KOPT-K1 (cell line): ENCODE data around the gene STRADA.

ENCODE experiments used
- H3K27ac ChIP-seq: fragments of 200-600 bp; sonication (generic); 2 replicates; pipeline ENCODE4 v1.5.1; 2016; ENCODE audit warnings: antibody characterized with exemption, mild to moderate bottlenecking, low read depth, low read length; ENCODE audit not compliant: poor library complexity, severe bottlenecking
- H3K36me3 ChIP-seq: fragments of 200-600 bp; sonication (generic); 2 replicates; pipeline ENCODE4 v1.5.1; 2017; ENCODE audit warnings: antibody characterized with exemption, mild to moderate bottlenecking, low read length, moderate library complexity; ENCODE audit not compliant: insufficient read depth
- H3K9me3 ChIP-seq: fragments of 200-600 bp; sonication (generic); 2 replicates; pipeline ENCODE4 v1.5.1; 2017; ENCODE audit warnings: antibody characterized with exemption, low read length, mild to moderate bottlenecking; ENCODE audit not compliant: insufficient read depth, poor library complexity, severe bottlenecking

STRADA gene

GRCh38 chr17:63741408-63742173 is at the start of gene STRADA:
TSS of gene STRADA (minus strand) at chr17:63741799. CDS start at chr17:63728369, 13,430 bp downstream.
- peaks cover 23% of the 10 kb centered on the region for H3K36me3 ChIP-seq
- H3K9me3 ChIP-seq = no peaks in the 10 kb centered on the region
- peak within 1 kb of the TSS; percentile 91 for H3K27ac ChIP-seq

- Histone ChIP-seq H3K9me3 (no peaks in the 10 kb centered on the region), H3K36me3 (peaks cover 100% of the 10 kb centered on the region), H3K27ac (no peak overlapping the region)
Measured at GRCh38 chr17:63790057-63790456, 48.5 kb upstream of the STRADA start.

- H3K36me3 ChIP-seq = peaks cover 100% of the 10 kb centered on the region
- H3K27ac ChIP-seq = no peak overlapping the region
- no peaks in the 10 kb centered on the region for H3K9me3 ChIP-seq
Measured at GRCh38 chr17:63786971-63787711, 45.5 kb upstream of the STRADA start.

GRCh38 chr17:63786117-63786516 is 44.5 kb upstream of the STRADA start:
- no peak overlapping the region for H3K27ac ChIP-seq
- no peaks in the 10 kb centered on the region for H3K9me3 ChIP-seq
- H3K36me3 ChIP-seq = peaks cover 99% of the 10 kb centered on the region

GRCh38 chr17:63785556-63785955 is 44.0 kb upstream of the STRADA start:
- H3K9me3 ChIP-seq = no peaks in the 10 kb centered on the region
- H3K27ac ChIP-seq = no peak overlapping the region
- H3K36me3 ChIP-seq = peaks cover 99% of the 10 kb centered on the region

- Histone ChIP-seq H3K27ac (no peak overlapping the region), H3K9me3 (no peaks in the 10 kb centered on the region), H3K36me3 (peaks cover 99% of the 10 kb centered on the region)
Measured at GRCh38 chr17:63783522-63783921, 41.9 kb upstream of the STRADA start.

- H3K27ac ChIP-seq = no peak overlapping the region
- peaks cover 99% of the 10 kb centered on the region for H3K36me3 ChIP-seq
- no peaks in the 10 kb centered on the region for H3K9me3 ChIP-seq
Measured at GRCh38 chr17:63780928-63781327, 39.3 kb upstream of the STRADA start.

GRCh38 chr17:63780507-63780906 is 38.9 kb upstream of the STRADA start:
- no peaks in the 10 kb centered on the region for H3K9me3 ChIP-seq
- no peak overlapping the region for H3K27ac ChIP-seq
- peaks cover 99% of the 10 kb centered on the region for H3K36me3 ChIP-seq

GRCh38 chr17:63775420-63775819 is 33.8 kb upstream of the STRADA start:
- H3K36me3 ChIP-seq = peaks cover 59% of the 10 kb centered on the region
- peak overlapping the region; percentile 89 for H3K27ac ChIP-seq
- no peaks in the 10 kb centered on the region for H3K9me3 ChIP-seq

- Histone ChIP-seq H3K27ac (peak overlapping the region; percentile 89), H3K36me3 (peaks cover 59% of the 10 kb centered on the region), H3K9me3 (no peaks in the 10 kb centered on the region)
Measured at GRCh38 chr17:63774969-63775265, 33.3 kb upstream of the STRADA start.

GRCh38 chr17:63774141-63774968 is 32.8 kb upstream of the STRADA start, which contains the start of gene DDX42:
TSS of gene DDX42 (plus strand) at chr17:63774170. CDS start at chr17:63787050, 12,880 bp downstream.
- Histone ChIP-seq H3K36me3 (peaks cover 58% of the 10 kb centered on the region), H3K9me3 (no peaks in the 10 kb centered on the region), H3K27ac (peak within 1 kb of the TSS; percentile 89)

GRCh38 chr17:63773272-63774140 is 31.9 kb upstream of the STRADA start, which contains the start of gene CCDC47:
TSS of gene CCDC47 (minus strand) at chr17:63773597. CDS start at chr17:63766175, 7,422 bp downstream.
- Histone ChIP-seq H3K27ac (peak within 1 kb of the TSS; percentile 89), H3K36me3 (peaks cover 58% of the 10 kb centered on the region), H3K9me3 (no peaks in the 10 kb centered on the region)

- Histone ChIP-seq H3K36me3 (peaks cover 58% of the 10 kb centered on the region), H3K27ac (peak overlapping the region; percentile 89), H3K9me3 (no peaks in the 10 kb centered on the region)
Measured at GRCh38 chr17:63772801-63773271, 31.2 kb upstream of the STRADA start.

- H3K27ac ChIP-seq = no peak overlapping the region
- peaks cover 76% of the 10 kb centered on the region for H3K36me3 ChIP-seq
- no peaks in the 10 kb centered on the region for H3K9me3 ChIP-seq
Measured at GRCh38 chr17:63768433-63768832, 26.8 kb upstream of the STRADA start.
